Neural progenitor cell (in vitro differentiated cells): ENCODE results near the gene AASDHPPT. TPM values are rescaled to one million over a fixed set of nuclear protein-coding genes. Genes with fewer than 3 reads are reported as not detected.

Source experiments
- DNase-seq: peaks from one replicate; pipeline ENCODE4 v3.0.0-alpha.2; 2016; ENCODE audit warnings: low spot score
- H2AFZ ChIP-seq: fragments of 200-600 bp; sonication (generic); replicated peaks from 2 replicates; pipeline ENCODE4 v1.6.1; 2016; ENCODE audit warnings: antibody characterized with exemption
- H3F3A ChIP-seq: fragments of 200-600 bp; sonication (generic); 2 replicates; pipeline ENCODE4 v1.6.1; 2016; ENCODE audit warnings: antibody characterized with exemption, low read depth
- H3K27ac ChIP-seq: fragments of 200-600 bp; sonication (generic); 2 replicates; pipeline ENCODE4 v1.5.1; 2016; ENCODE audit warnings: mild to moderate bottlenecking
- H3K27me3 ChIP-seq: fragments of 200-600 bp; sonication (generic); 2 replicates; pipeline ENCODE4 v1.6.1; 2016; ENCODE audit warnings: mild to moderate bottlenecking, moderate library complexity
- H3K36me3 ChIP-seq: fragments of 200-600 bp; sonication (generic); 2 replicates; pipeline ENCODE4 v1.5.1; 2016
- H3K4me1 ChIP-seq: fragments of 200-600 bp; sonication (generic); 2 replicates; pipeline ENCODE4 v1.6.1; 2016; ENCODE audit warnings: mixed run types
- H3K4me2 ChIP-seq: fragments of 200-600 bp; sonication (generic); 2 replicates; pipeline ENCODE4 v1.6.1; 2016
- H3K4me3 ChIP-seq: fragments of 200-600 bp; sonication (generic); 2 replicates; pipeline ENCODE4 v1.5.1; 2016
- H3K79me2 ChIP-seq: fragments of 200-600 bp; sonication (generic); 2 replicates; pipeline ENCODE4 v1.6.1; 2016; ENCODE audit warnings: low read depth
- H3K9ac ChIP-seq: fragments of 200-600 bp; sonication (generic); 2 replicates; pipeline ENCODE4 v1.6.1; 2016
- H3K9me3 ChIP-seq: fragments of 200-600 bp; sonication (generic); 2 replicates; pipeline ENCODE4 v1.5.1; 2016; ENCODE audit warnings: low read depth
- H4K20me1 ChIP-seq: fragments of 200-600 bp; sonication (generic); 2 replicates; pipeline ENCODE4 v1.6.1; 2016; ENCODE audit warnings: low read depth
- H3K27ac Mint-ChIP-seq: 3 replicates; pipeline ENCODE4 v1.8.0; 2021; ENCODE audit warnings: mixed read lengths
- H3K27me3 Mint-ChIP-seq: 2 replicates; pipeline ENCODE4 v1.8.0; 2022; ENCODE audit warnings: low read depth, mild to moderate bottlenecking, inconsistent platforms, moderate library complexity, mixed read lengths; ENCODE audit not compliant: insufficient read depth
- H3K36me3 Mint-ChIP-seq: 3 replicates; pipeline ENCODE4 v1.8.0; 2021; ENCODE audit warnings: mixed read lengths
- H3K4me1 Mint-ChIP-seq: 3 replicates; pipeline ENCODE4 v1.8.0; 2021; ENCODE audit warnings: mixed read lengths
- H3K4me3 Mint-ChIP-seq: 3 replicates; pipeline ENCODE4 v1.8.0; 2021; ENCODE audit warnings: mild to moderate bottlenecking, moderate library complexity, mixed read lengths
- H3K9me3 Mint-ChIP-seq: 3 replicates; pipeline ENCODE4 v1.8.0; 2020; ENCODE audit warnings: mixed read lengths
- CTCF ChIP-seq: fragments of 200-600 bp; sonication (generic); IDR thresholded peaks from 2 replicates; pipeline ENCODE4 v1.5.1; 2017; ENCODE audit warnings: antibody characterized with exemption, mild to moderate bottlenecking
- EZH2 ChIP-seq: fragments of 200-600 bp; sonication (generic); IDR thresholded peaks from 2 replicates; pipeline ENCODE4 v1.6.1; 2017; ENCODE audit warnings: antibody characterized with exemption, mild to moderate bottlenecking, moderate library complexity
- EZH2phosphoT487 ChIP-seq: fragments of 200-600 bp; sonication (generic); IDR thresholded peaks from 2 replicates; pipeline ENCODE4 v1.6.1; 2017; ENCODE audit warnings: antibody characterized with exemption
- total RNA-seq: library from RNA; depleted of rRNA; stranded (reverse); fragments of >200 nt; gene quantifications from 2 replicates; pipeline ENCODE4 v1.2.3, GENCODE V29; 2015; ENCODE audit warnings: low replicate concordance

Gene AASDHPPT
- total RNA-seq, result 84.3 and 127 TPM in 2 replicates

- Mint-ChIP-seq H3K4me3 (peak within 1 kb of the TSS; percentile 92), H3K4me1 (peaks cover 39% of the 10 kb centered on the region), H3K9me3 (no peaks in the 10 kb centered on the region), H3K27me3 (peaks cover 2% of the 10 kb centered on the region), H3K36me3 (peaks cover 23% of the 10 kb centered on the region), H3K27ac (peak within 1 kb of the TSS; percentile 99)
- DNase-seq, result no peak
- Histone ChIP-seq H3K36me3 (peaks cover 20% of the 10 kb centered on the region), H3K4me1 (peaks cover 26% of the 10 kb centered on the region), H3K27me3 (no peaks in the 10 kb centered on the region), H3K27ac (peak within 1 kb of the TSS; percentile 96), H4K20me1 (peaks cover 32% of the 10 kb centered on the region), H3F3A (peaks cover 11% of the 10 kb centered on the region), H3K9ac (peak within 1 kb of the TSS; percentile 97), H2AFZ (peak within 1 kb of the TSS; percentile 97), H3K4me2 (peak within 1 kb of the TSS; percentile 86), H3K79me2 (peaks cover 57% of the 10 kb centered on the region), H3K4me3 (peak within 1 kb of the TSS; percentile 93), H3K9me3 (no peaks in the 10 kb centered on the region)
- TF ChIP-seq CTCF, result no peak
- no peak for TF ChIP-seq EZH2
- no peak for TF ChIP-seq EZH2phosphoT487
Measured at GRCh38 chr11:106077609-106078455, at the start of gene AASDHPPT. Gene AASDHPPT (plus strand): TSS chr11:106077662. CDS start chr11:106077711, 49 bp downstream.

DNA sequence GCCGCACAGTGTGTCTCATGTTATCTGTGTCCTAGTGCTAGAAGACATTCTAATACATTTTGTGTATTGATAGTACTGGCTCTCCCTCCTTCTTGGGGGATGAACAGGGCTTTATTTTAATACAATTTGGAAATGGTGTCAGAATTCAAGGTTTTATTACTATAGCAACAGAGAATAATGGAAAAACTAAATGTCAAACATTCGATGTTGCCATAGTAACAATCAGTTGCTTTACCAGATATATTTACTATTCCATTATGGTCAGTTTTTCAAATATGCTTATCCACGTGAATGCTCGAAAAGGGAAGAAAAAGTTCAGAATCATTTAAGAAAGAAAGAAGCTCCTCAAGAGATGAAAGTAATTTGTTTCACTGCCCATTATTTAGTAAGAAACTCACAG lies 46.9 kb upstream of the AASDHPPT start:
- TF ChIP-seq EZH2phosphoT487, result no peak
- no peak for TF ChIP-seq EZH2
- no peak for TF ChIP-seq CTCF
- Histone ChIP-seq H2AFZ (no peak overlapping the region), H3K27ac (no peak overlapping the region), H3K79me2 (no peaks in the 10 kb centered on the region), H3K4me3 (no peak overlapping the region), H3K9ac (no peak overlapping the region), H4K20me1 (no peaks in the 10 kb centered on the region), H3K4me2 (no peak overlapping the region), H3K36me3 (no peaks in the 10 kb centered on the region), H3K9me3 (no peaks in the 10 kb centered on the region), H3F3A (no peaks in the 10 kb centered on the region), H3K4me1 (no peaks in the 10 kb centered on the region), H3K27me3 (no peaks in the 10 kb centered on the region)
- no peak overlapping the region for H3K27ac Mint-ChIP-seq
- no peak overlapping the region for H3K4me3 Mint-ChIP-seq
- peaks cover 2% of the 10 kb centered on the region for H3K9me3 Mint-ChIP-seq
- H3K27me3 Mint-ChIP-seq, result no peaks in the 10 kb centered on the region
- peaks cover 9% of the 10 kb centered on the region for H3K4me1 Mint-ChIP-seq
- no peak for DNase-seq
- H3K36me3 Mint-ChIP-seq, result no peaks in the 10 kb centered on the region

- no peaks in the 10 kb centered on the region for H3K27me3 Mint-ChIP-seq
- H3K4me3 Mint-ChIP-seq, result no peak overlapping the region
- Histone ChIP-seq H3K27ac (no peak overlapping the region), H3K9ac (no peak overlapping the region), H3K4me3 (no peak overlapping the region), H3K4me2 (no peak overlapping the region), H3K27me3 (no peaks in the 10 kb centered on the region), H4K20me1 (no peaks in the 10 kb centered on the region), H3F3A (no peaks in the 10 kb centered on the region), H3K4me1 (no peaks in the 10 kb centered on the region), H2AFZ (no peak overlapping the region), H3K36me3 (no peaks in the 10 kb centered on the region), H3K9me3 (no peaks in the 10 kb centered on the region), H3K79me2 (no peaks in the 10 kb centered on the region)
- H3K36me3 Mint-ChIP-seq, result no peaks in the 10 kb centered on the region
- no peak for TF ChIP-seq CTCF
- TF ChIP-seq EZH2, result no peak
- no peak for TF ChIP-seq EZH2phosphoT487
- peaks cover 2% of the 10 kb centered on the region for H3K9me3 Mint-ChIP-seq
- peaks cover 9% of the 10 kb centered on the region for H3K4me1 Mint-ChIP-seq
- no peak for DNase-seq
- no peak overlapping the region for H3K27ac Mint-ChIP-seq
Measured at GRCh38 chr11:106031202-106031810, 46.2 kb upstream of the AASDHPPT start.
